SU-DHL-6 (cell line): ENCODE measurements around the gene CERK.
A peak's percentile ranks its signal among the peaks of the same experiment; 100 is the strongest.

Experiments used
- H2AFZ ChIP-seq: fragments of 200-600 bp; sonication (generic); 2 replicates; pipeline ENCODE4 v1.6.1; 2014; ENCODE audit warnings: low read depth, mild to moderate bottlenecking, moderate library complexity, mixed read lengths, antibody characterized with exemption, low read length; ENCODE audit not compliant: severe bottlenecking
- H3F3A ChIP-seq: fragments of 200-600 bp; shearing (Covaris generic); 2 replicates; pipeline ENCODE4 v1.6.0; 2016; ENCODE audit warnings: antibody characterized with exemption, mild to moderate bottlenecking; ENCODE audit not compliant: insufficient read depth
- H3K27ac ChIP-seq: fragments of 200-600 bp; sonication (generic); 2 replicates; pipeline ENCODE4 v1.5.1; 2016; ENCODE audit warnings: low read depth, mild to moderate bottlenecking, low read length, moderate library complexity, mixed read lengths
- H3K27me3 ChIP-seq: fragments of 200-600 bp; sonication (generic), shearing (Covaris generic); 2 replicates; pipeline ENCODE4 v1.6.0; 2014; ENCODE audit warnings: mild to moderate bottlenecking, low read length
- H3K36me3 ChIP-seq: fragments of 200-600 bp; sonication (generic); 2 replicates; pipeline ENCODE4 v1.6.1; 2014; ENCODE audit warnings: mild to moderate bottlenecking, low read length, mixed read lengths
- H3K4me2 ChIP-seq: fragments of 300-600, 200-600 bp; shearing (Covaris generic), sonication (generic); 2 replicates; pipeline ENCODE4 v1.6.0; 2014; ENCODE audit warnings: low read length, low read depth, mild to moderate bottlenecking; ENCODE audit not compliant: poor library complexity, severe bottlenecking
- H3K4me3 ChIP-seq: fragments of 200-600 bp; sonication (generic); 2 replicates; pipeline ENCODE4 v1.5.1; 2014; ENCODE audit warnings: antibody characterized with exemption, low read length, mild to moderate bottlenecking, mixed read lengths; ENCODE audit not compliant: insufficient read depth, poor library complexity, severe bottlenecking
- H3K79me2 ChIP-seq: fragments of 200-600 bp; sonication (generic); 2 replicates; pipeline ENCODE4 v1.6.1; 2014; ENCODE audit warnings: mild to moderate bottlenecking, low read length, moderate library complexity; ENCODE audit not compliant: insufficient read depth
- H3K9ac ChIP-seq: fragments of 200-600 bp; sonication (generic); 2 replicates; pipeline ENCODE4 v1.7.0; 2014; ENCODE audit warnings: mild to moderate bottlenecking, low read length
- H3K9me2 ChIP-seq: fragments of 200-600 bp; sonication (generic); replicated peaks from 2 replicates; pipeline ENCODE4 v1.6.1; 2014; ENCODE audit warnings: low read length; ENCODE audit not compliant: insufficient read depth
- H3K9me3 ChIP-seq: fragments of 200-600 bp; sonication (generic); 2 replicates; pipeline ENCODE4 v1.6.1; 2014; ENCODE audit warnings: low read length, mixed read lengths; ENCODE audit not compliant: insufficient read depth
- H4K20me1 ChIP-seq: fragments of 200-600 bp; sonication (generic); 2 replicates; pipeline ENCODE4 v1.6.1; 2014; ENCODE audit warnings: low read depth, mild to moderate bottlenecking, antibody characterized with exemption, low read length, moderate library complexity, mixed read lengths
- EZH2phosphoT487 ChIP-seq: fragments of 200-600 bp; sonication (generic), shearing (Covaris generic); conservative IDR thresholded peaks from 2 replicates; pipeline ENCODE4 v1.6.1; 2018; ENCODE audit warnings: mild to moderate bottlenecking, antibody characterized with exemption, low read length, moderate library complexity, mixed read lengths
- TF ChIP-seq, protein P1 (sequence below): fragments of 200-600 bp; sonication (generic); IDR thresholded peaks from one replicate; pipeline ENCODE4 v1.5.1; 2017; ENCODE audit warnings: antibody characterized with exemption, mild to moderate bottlenecking, low read length, moderate library complexity; ENCODE audit not compliant: insufficient read depth, poor library complexity, severe bottlenecking

Gene CERK

DNA sequence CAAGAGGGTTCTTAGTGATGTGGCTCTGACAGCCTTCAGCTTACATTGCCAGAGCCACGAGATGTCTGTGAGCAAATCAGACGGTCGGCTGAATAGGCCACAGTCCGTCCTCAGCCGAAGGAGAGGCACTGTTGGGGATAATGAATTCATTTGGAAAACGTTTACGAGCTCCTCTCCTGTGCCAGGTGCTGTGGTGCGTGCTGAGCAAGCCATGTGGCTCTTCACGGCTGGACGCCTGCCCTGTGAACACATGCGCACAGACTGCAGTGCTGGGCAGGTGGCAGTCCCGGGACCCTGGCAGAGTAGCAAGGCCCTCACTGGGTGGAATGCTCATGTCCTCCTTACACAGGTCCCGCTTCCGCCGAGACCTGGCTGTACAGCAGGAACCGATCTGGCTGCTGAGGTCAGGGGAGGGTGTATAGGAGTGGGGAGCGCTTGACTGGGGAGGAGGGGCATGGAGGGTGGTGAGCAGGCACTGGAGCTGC lies 31.2 kb upstream of the CERK start:
- H4K20me1 ChIP-seq: no peaks in the 10 kb centered on the region
- peak overlapping the region; percentile 97 for H3K27ac ChIP-seq
- peak overlapping the region; percentile 73 for H3K4me2 ChIP-seq
- H3K79me2 ChIP-seq: peaks cover 67% of the 10 kb centered on the region
- H3K9me3 ChIP-seq: no peaks in the 10 kb centered on the region
- H3F3A ChIP-seq: peaks cover 63% of the 10 kb centered on the region
- no peak overlapping the region for H2AFZ ChIP-seq
- peak overlapping the region; percentile 44 for H3K4me3 ChIP-seq
- H3K9me2 ChIP-seq: no peaks in the 10 kb centered on the region
- peak overlapping the region; percentile 68 for H3K9ac ChIP-seq
- H3K27me3 ChIP-seq: no peaks in the 10 kb centered on the region
- no peak for TF ChIP-seq EZH2phosphoT487
- TF ChIP-seq, protein P1, sequence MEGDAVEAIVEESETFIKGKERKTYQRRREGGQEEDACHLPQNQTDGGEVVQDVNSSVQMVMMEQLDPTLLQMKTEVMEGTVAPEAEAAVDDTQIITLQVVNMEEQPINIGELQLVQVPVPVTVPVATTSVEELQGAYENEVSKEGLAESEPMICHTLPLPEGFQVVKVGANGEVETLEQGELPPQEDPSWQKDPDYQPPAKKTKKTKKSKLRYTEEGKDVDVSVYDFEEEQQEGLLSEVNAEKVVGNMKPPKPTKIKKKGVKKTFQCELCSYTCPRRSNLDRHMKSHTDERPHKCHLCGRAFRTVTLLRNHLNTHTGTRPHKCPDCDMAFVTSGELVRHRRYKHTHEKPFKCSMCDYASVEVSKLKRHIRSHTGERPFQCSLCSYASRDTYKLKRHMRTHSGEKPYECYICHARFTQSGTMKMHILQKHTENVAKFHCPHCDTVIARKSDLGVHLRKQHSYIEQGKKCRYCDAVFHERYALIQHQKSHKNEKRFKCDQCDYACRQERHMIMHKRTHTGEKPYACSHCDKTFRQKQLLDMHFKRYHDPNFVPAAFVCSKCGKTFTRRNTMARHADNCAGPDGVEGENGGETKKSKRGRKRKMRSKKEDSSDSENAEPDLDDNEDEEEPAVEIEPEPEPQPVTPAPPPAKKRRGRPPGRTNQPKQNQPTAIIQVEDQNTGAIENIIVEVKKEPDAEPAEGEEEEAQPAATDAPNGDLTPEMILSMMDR: no peak
- no peaks in the 10 kb centered on the region for H3K36me3 ChIP-seq

DNA sequence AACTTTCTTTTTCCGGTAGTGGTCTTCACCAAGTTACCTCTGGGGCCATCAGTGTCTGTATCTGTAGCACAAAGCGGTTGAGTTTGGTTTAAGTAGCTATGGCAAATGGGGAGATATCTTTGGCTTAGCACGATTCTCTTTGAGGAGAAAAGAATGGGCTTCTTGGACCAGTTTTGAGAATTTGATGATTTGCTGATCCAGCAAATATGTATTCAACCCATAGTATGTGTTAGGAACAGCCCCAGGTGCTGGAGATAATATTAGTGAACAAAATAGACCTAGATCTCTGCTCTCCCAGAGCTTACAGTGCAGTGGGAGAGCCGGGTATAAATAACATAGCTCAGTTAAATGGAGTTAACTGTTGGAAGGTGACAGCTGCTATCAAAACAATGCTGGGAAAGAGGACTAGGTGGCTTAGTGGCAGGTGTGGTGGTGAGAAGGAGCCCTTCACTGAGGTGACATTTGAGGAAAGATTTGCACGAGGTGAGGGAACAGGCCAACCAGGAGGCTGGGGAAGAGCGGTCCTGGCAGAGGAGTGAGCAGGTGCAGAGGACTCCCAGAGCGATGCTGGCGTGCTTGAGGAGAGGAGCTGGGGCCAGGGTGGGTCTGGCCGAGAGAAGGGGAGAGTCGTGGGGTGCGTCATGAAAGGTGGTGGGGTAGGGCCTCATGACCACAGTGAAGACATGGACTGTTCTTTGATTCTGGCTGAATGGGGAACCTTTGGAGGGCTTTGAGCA lies 29.4 kb upstream of the CERK start:
- Histone ChIP-seq H3K4me2 (peak overlapping the region; percentile 73), H3K9me2 (no peaks in the 10 kb centered on the region), H3K4me3 (no peak overlapping the region), H3K36me3 (no peaks in the 10 kb centered on the region), H3K27me3 (no peaks in the 10 kb centered on the region), H3K79me2 (peaks cover 78% of the 10 kb centered on the region), H2AFZ (no peak overlapping the region), H3F3A (peaks cover 56% of the 10 kb centered on the region), H4K20me1 (no peaks in the 10 kb centered on the region), H3K9ac (peak overlapping the region; percentile 68; the same call in 1 of the 2 replicates), H3K9me3 (no peaks in the 10 kb centered on the region), H3K27ac (peak overlapping the region; percentile 97)
- TF ChIP-seq EZH2phosphoT487: no peak
- TF ChIP-seq, protein P1: no peak

DNA sequence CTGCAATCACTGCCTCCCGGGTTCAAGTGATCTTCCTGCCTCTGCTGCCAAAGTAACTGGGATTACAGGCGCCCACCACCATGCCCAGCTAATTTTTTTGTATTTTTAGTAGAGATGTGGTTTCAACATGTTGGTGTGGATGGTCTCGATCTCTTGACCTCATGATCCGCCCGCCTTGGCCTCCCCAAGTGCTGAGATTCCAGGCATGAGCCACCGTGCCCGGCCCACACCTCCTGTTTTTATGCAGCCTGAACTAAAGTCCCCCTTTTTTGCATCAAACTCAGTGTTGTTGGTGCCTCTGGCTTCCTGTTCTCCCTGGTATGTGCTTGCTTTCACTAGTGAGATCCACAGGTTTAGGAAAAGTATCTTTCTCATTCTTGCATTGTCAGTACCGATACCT lies 28.6 kb upstream of the CERK start:
- Histone ChIP-seq H3K9me3 (no peaks in the 10 kb centered on the region), H3K79me2 (peaks cover 81% of the 10 kb centered on the region), H3K4me2 (peak overlapping the region; percentile 73), H4K20me1 (no peaks in the 10 kb centered on the region), H2AFZ (no peak overlapping the region), H3K4me3 (no peak overlapping the region), H3K9ac (no peak overlapping the region), H3K27me3 (no peaks in the 10 kb centered on the region), H3K36me3 (no peaks in the 10 kb centered on the region), H3K9me2 (no peaks in the 10 kb centered on the region), H3K27ac (peak overlapping the region; percentile 97), H3F3A (peaks cover 56% of the 10 kb centered on the region)
- TF ChIP-seq, protein P1: no peak
- TF ChIP-seq EZH2phosphoT487: no peak
